Endothelial cell of umbilical vein (primary cell): ENCODE data around the gene MINAR1. TPM values are rescaled to one million over a fixed set of nuclear protein-coding genes. Genes with fewer than 3 reads are reported as not detected.

Experiments used
- BruUV-seq: library from RNA; stranded (reverse); fragments of 400-500 nt; replicated peaks from 2 replicates; lab custom pipeline; 2021; lab: Mats Ljungman, UMichigan
- CTCF ChIA-PET: fragments of 300-600, 350-600 bp; sonication (Branson Sonifier 250); formaldehyde crosslinking; loops from one replicate; lab custom pipeline; 2021; ENCODE audit warnings: antibody characterized with exemption, inconsistent platforms; lab: Charles Lee
- POLR2A ChIA-PET: fragments of 300-600, 350-600 bp; sonication (Branson Sonifier 250); formaldehyde crosslinking; loops from one replicate; lab custom pipeline; 2021; ENCODE audit warnings: antibody characterized with exemption, inconsistent platforms; lab: Charles Lee
- DNase-seq: peaks from one replicate; pipeline ENCODE4 v3.0.0-alpha.2; 2011; ENCODE audit warnings: low read depth, low spot score
- FAIRE-seq: peaks from 2 replicates; lab custom pipeline; 2011; peaks lifted over from hg19 to GRCh38; lab: Jason Lieb, UNC
- H2AFZ ChIP-seq: 2 replicates; pipeline ENCODE4 v1.6.0; 2012; ENCODE audit warnings: low read depth, low read length, control low read depth, inconsistent platforms
- H3K27ac ChIP-seq: 2 replicates; pipeline ENCODE4 v1.5.1; 2011; ENCODE audit warnings: low read depth, mild to moderate bottlenecking, control low read depth, low read length, moderate library complexity; ENCODE audit not compliant: insufficient read depth
- H3K27me3 ChIP-seq, 2 experiments: 2 replicates each; pipeline versions ENCODE4 v1.6.0 to v1.6.1; 2011; ENCODE audit warnings: low read length in 2 of 2, mixed read lengths in 1 of 2; ENCODE audit not compliant: control insufficient read depth in 2 of 2, insufficient read depth in 2 of 2
- H3K36me3 ChIP-seq, 2 experiments: 2 replicates in 1 of 2; 3 replicates in 1 of 2; pipeline ENCODE4 v1.5.1; 2011; ENCODE audit warnings: low read length in 2 of 2, mild to moderate bottlenecking in 1 of 2, moderate library complexity in 1 of 2; ENCODE audit not compliant: control insufficient read depth in 2 of 2, insufficient read depth in 2 of 2; ENCODE audit errors: extremely low read depth in 1 of 2
- H3K4me1 ChIP-seq: 3 replicates; pipeline ENCODE4 v1.5.1; 2011; ENCODE audit warnings: mild to moderate bottlenecking, low read length; ENCODE audit not compliant: control insufficient read depth, insufficient read depth; ENCODE audit errors: extremely low read depth
- H3K4me2 ChIP-seq: 2 replicates; pipeline ENCODE4 v1.6.1; 2011; ENCODE audit warnings: low read length, control low read depth, mixed read lengths; ENCODE audit not compliant: insufficient read depth
- H3K4me3 ChIP-seq, 3 experiments: fragments of 200-600 bp in 1 of 3; sonication (generic), shearing (Covaris generic) in 1 of 3; replicated peaks in 1 of 3; 2 replicates each; pipeline ENCODE4 v1.5.1; 2011 to 2016; ENCODE audit warnings: control low read depth in 3 of 3, low read length in 3 of 3, mild to moderate bottlenecking in 2 of 3, inconsistent platforms in 1 of 3, low read depth in 1 of 3, moderate library complexity in 1 of 3; ENCODE audit not compliant: insufficient read depth in 1 of 3
- H3K79me2 ChIP-seq: 2 replicates; pipeline ENCODE4 v1.6.0; 2012; ENCODE audit warnings: low read length, inconsistent platforms; ENCODE audit not compliant: control insufficient read depth, insufficient read depth
- H3K9ac ChIP-seq: replicated peaks from 2 replicates; pipeline ENCODE3; 2011; ENCODE audit warnings: low read length, control low read depth; ENCODE audit not compliant: insufficient read depth; ENCODE audit errors: extremely low read depth
- H3K9me1 ChIP-seq: replicated peaks from 3 replicates; pipeline ENCODE4 v1.6.0; 2011; ENCODE audit warnings: mild to moderate bottlenecking, low read length; ENCODE audit not compliant: control insufficient read depth, insufficient read depth; ENCODE audit errors: extremely low read depth
- H3K9me3 ChIP-seq: replicated peaks from 2 replicates; pipeline ENCODE4 v1.5.1; 2012; ENCODE audit warnings: low read length, inconsistent platforms; ENCODE audit not compliant: control insufficient read depth, insufficient read depth
- H4K20me1 ChIP-seq: replicated peaks from 2 replicates; pipeline ENCODE3; 2011; ENCODE audit warnings: mild to moderate bottlenecking, low read length; ENCODE audit not compliant: control insufficient read depth, insufficient read depth; ENCODE audit errors: extremely low read depth
- CTCF ChIP-seq, 2 donors: IDR thresholded peaks; 1 replicate in 1 of 2; 2 replicates in 1 of 2; pipeline ENCODE4 v1.5.1; 2011; ENCODE audit warnings: low read length in 2 of 2, mild to moderate bottlenecking in 2 of 2, moderate library complexity in 2 of 2, control low read depth in 1 of 2, inconsistent platforms in 1 of 2, low read depth in 1 of 2; ENCODE audit not compliant: insufficient read depth in 1 of 2; ENCODE audit errors: extremely low read depth in 1 of 2
- EZH2 ChIP-seq: IDR thresholded peaks from 2 replicates; pipeline ENCODE4 v1.6.1; 2012; ENCODE audit warnings: borderline replicate concordance, low read depth, mild to moderate bottlenecking, moderate library complexity, low read length, inconsistent platforms; ENCODE audit not compliant: severe bottlenecking
- FOS ChIP-seq: IDR thresholded peaks from 2 replicates; pipeline ENCODE4 v1.6.1; 2011; ENCODE audit warnings: mild to moderate bottlenecking, low read length, moderate library complexity, borderline replicate concordance; ENCODE audit not compliant: insufficient read depth
- GATA2 ChIP-seq: IDR thresholded peaks from 2 replicates; pipeline ENCODE4 v1.7.0; 2011; ENCODE audit warnings: low read depth, mild to moderate bottlenecking, moderate library complexity, mixed read lengths, low read length; ENCODE audit not compliant: insufficient read length, insufficient read depth
- JUN ChIP-seq: IDR thresholded peaks from 2 replicates; pipeline ENCODE4 v1.6.1; 2011; ENCODE audit warnings: borderline replicate concordance, low read depth; ENCODE audit not compliant: insufficient read length, insufficient read depth
- MAX ChIP-seq: IDR thresholded peaks from 2 replicates; pipeline ENCODE4 v1.6.1; 2011; ENCODE audit not compliant: insufficient read depth, insufficient read length
- MYC ChIP-seq: IDR thresholded peaks from one replicate; pipeline ENCODE4 v1.6.1; 2011; ENCODE audit warnings: mild to moderate bottlenecking, low read depth, low read length
- POLR2A ChIP-seq: IDR thresholded peaks from 2 replicates; pipeline ENCODE4 v1.6.1; 2012; ENCODE audit warnings: low read depth, mild to moderate bottlenecking, control low read depth, low read length
- POLR2AphosphoS5 ChIP-seq: IDR thresholded peaks from 2 replicates; pipeline ENCODE4 v1.6.1; 2012; ENCODE audit warnings: low read depth, mild to moderate bottlenecking, control low read depth, low read length, moderate library complexity; ENCODE audit not compliant: insufficient read depth
- dilution Hi-C: fragments of 300-500 bp; cut with MboI; formaldehyde crosslinking; loops from one replicate; pipeline ENCODE4 v1.15.0; 2019; ENCODE audit warnings: low sequenced_read_pairs; ENCODE audit not compliant: extremely low pct_ligation_motif_present
- intact Hi-C: fragments of 100-400 bp; cut with micrococcal nuclease; formaldehyde crosslinking; loops from one replicate; pipeline ENCODE4 v1.10.0; 2022
- polyA plus RNA-seq, 4 experiments: library from polyadenylated mRNA; depleted of rRNA in 3 of 4; stranded (reverse) in 3 of 4; unstranded in 1 of 4; fragments of >200 nt; gene quantifications; 2 replicates each; pipeline versions ENCODE4 v1.2.1 to v1.2.3, GENCODE V29; 2011 to 2012; ENCODE audit warnings: missing spikeins in 1 of 4
- total RNA-seq: library from RNA; stranded (reverse); gene quantifications from 2 replicates; pipeline ENCODE4 v1.2.3, GENCODE V29; 2021

MINAR1 gene
- total and polyA plus RNA-seq, 2 donors (not counting 3 experiments of a cell fraction or from before 2014, with no cell fraction given): 0.33 to 0.93 TPM

- FAIRE-seq (no peak), DNase-seq (peak; percentile 25)
- no peaks in the 10 kb centered on the region for H4K20me1 ChIP-seq
- no peaks in the 10 kb centered on the region for H3K4me1 ChIP-seq
- no peak overlapping the region for H3K4me2 ChIP-seq
- intact Hi-C loops: no loop called here
- no peak overlapping the region for H3K9ac ChIP-seq
- H3K36me3 ChIP-seq: no peaks in the 10 kb centered on the region
- CTCF ChIA-PET: interaction anchor here (0.7 to 3.5 kb wide), 3 partner anchors 13 to 460 kb away, joined by 3 to 43 read pairs (median 11); no protein-coding TSS in a partner anchor
- TF ChIP-seq POLR2A (no peak), MYC (no peak), FOS (no peak), POLR2AphosphoS5 (no peak), EZH2 (no peak), JUN (no peak)
- no peak overlapping the region for H3K27ac ChIP-seq
- no peaks in the 10 kb centered on the region for H3K9me3 ChIP-seq
- no peak overlapping the region for H3K4me3 ChIP-seq
- dilution Hi-C loops: no loop called here
- H2AFZ ChIP-seq: no peak overlapping the region
- no peaks in the 10 kb centered on the region for H3K79me2 ChIP-seq
- POLR2A ChIA-PET: no interaction called here
- H3K27me3 ChIP-seq: no peaks in the 10 kb centered on the region
- no TSS peak for BruUV-seq
- H3K9me1 ChIP-seq: no peaks in the 10 kb centered on the region
Measured at GRCh38 chr15:79394231-79394630, 37.9 kb upstream of the MINAR1 start.

- Histone ChIP-seq H3K27ac (no peak overlapping the region), H3K4me1 (no peaks in the 10 kb centered on the region), H2AFZ (no peak overlapping the region), H3K9ac (no peak overlapping the region), H3K4me2 (no peak overlapping the region), H3K4me3 (no peak overlapping the region), H3K9me3 (no peaks in the 10 kb centered on the region), H3K36me3 (no peaks in the 10 kb centered on the region), H3K27me3 (no peaks in the 10 kb centered on the region), H4K20me1 (no peaks in the 10 kb centered on the region), H3K79me2 (no peaks in the 10 kb centered on the region), H3K9me1 (no peaks in the 10 kb centered on the region)
- DNase-seq (no peak), FAIRE-seq (no peak)
- CTCF ChIA-PET: interaction anchor here (0.7 kb wide), 1 partner anchor 16 kb away, joined by 3 read pairs; no protein-coding TSS in a partner anchor
- no TSS peak for BruUV-seq
- dilution Hi-C loops: no loop called here
- POLR2A ChIA-PET: no interaction called here
- no peak for TF ChIP-seq CTCF (IDR thresholded peaks at IDR 0.05; ENCODE audit: extremely low read depth in 1 of 2, insufficient read depth in 1 of 2, low read depth in 1 of 2, low read length in 2 of 2)
- TF ChIP-seq FOS: no peak
- no peak for TF ChIP-seq EZH2
- TF ChIP-seq POLR2A: no peak
- TF ChIP-seq GATA2: no peak
- no peak for TF ChIP-seq POLR2AphosphoS5
- TF ChIP-seq MAX: no peak
- no peak for TF ChIP-seq MYC
- TF ChIP-seq JUN: no peak
- intact Hi-C loops: no loop called here
Measured at GRCh38 chr15:79396850-79397249, 35.3 kb upstream of the MINAR1 start.
